K562 (cell line): ENCODE measurements around the gene NUP188. TPM values are rescaled to one million over a fixed set of nuclear protein-coding genes. Genes with fewer than 3 reads are reported as not detected.

ENCODE experiments used
- BHLHE40 ChIP-seq: IDR thresholded peaks from 2 replicates; pipeline ENCODE4 v1.6.1; 2011; ENCODE audit warnings: low read length, improper control_type of control experiment
- CBX2 ChIP-seq: fragments of 200-600 bp; sonication (generic); IDR thresholded peaks from one replicate; pipeline ENCODE4 v1.6.1; 2012; ENCODE audit warnings: mild to moderate bottlenecking, low read length, inconsistent platforms; ENCODE audit not compliant: insufficient read depth, poor library complexity, severe bottlenecking
- CREM ChIP-seq: IDR thresholded peaks from 2 replicates; pipeline ENCODE4 v1.6.1; 2014; ENCODE audit warnings: antibody characterized with exemption, low read depth
- FOXP1 ChIP-seq: sonication (generic); formaldehyde crosslinking; IDR thresholded peaks from 2 replicates; pipeline ENCODE4 v1.8.0; 2022; ENCODE audit warnings: mild to moderate bottlenecking, missing genetic modification reagents
- JUNB ChIP-seq: fragments of 450-650 bp; formaldehyde crosslinking; conservative IDR thresholded peaks from 2 replicates; pipeline ENCODE4 v1.4.0; 2020; ENCODE audit warnings: mild to moderate bottlenecking
- KAT2B ChIP-seq: IDR thresholded peaks from one replicate; pipeline ENCODE4 v1.6.1; 2012; ENCODE audit warnings: low read depth, mild to moderate bottlenecking, control low read depth, inconsistent platforms, low read length, moderate library complexity
- NR3C1 ChIP-seq: sonication (generic); formaldehyde crosslinking; IDR thresholded peaks from 2 replicates; pipeline ENCODE4 v1.8.1; 2022; ENCODE audit warnings: missing genetic modification reagents
- POU5F1 ChIP-seq: fragments of 150-350 bp; IDR thresholded peaks from 2 replicates; pipeline ENCODE4 v1.6.1; 2014; ENCODE audit warnings: borderline replicate concordance, low read length, low read depth, mild to moderate bottlenecking; ENCODE audit not compliant: partially characterized antibody
- RBM15 ChIP-seq: fragments of 200-400 bp; formaldehyde crosslinking; IDR thresholded peaks from 2 replicates; pipeline ENCODE4 v1.6.1; 2018; ENCODE audit warnings: mild to moderate bottlenecking, low read length, moderate library complexity; ENCODE audit not compliant: insufficient read depth
- STAT5A ChIP-seq: IDR thresholded peaks from 2 replicates; pipeline ENCODE4 v1.6.1; 2012; ENCODE audit warnings: low read length, inconsistent platforms, borderline replicate concordance
- ZNF324 ChIP-seq: fragments of 250-450 bp; sonication (Bioruptor Pico); IDR thresholded peaks from 2 replicates; pipeline ENCODE4 v1.4.0; 2020; ENCODE audit warnings: mild to moderate bottlenecking
- polyA plus RNA-seq, 8 experiments: library from polyadenylated mRNA; depleted of rRNA in 4 of 8; stranded (reverse) in 5 of 8; unstranded in 3 of 8; fragments of >200 nt; fragmentation: Nextera tagmentation in 2 of 8; fragmentation: Illumina TruSeq in 1 of 8; extraction: Ambion mirVana in 2 of 8; extraction: Trizol in 1 of 8; gene quantifications; 2 replicates each; pipeline versions ENCODE4 v1.2.1 to v1.2.3, GENCODE V29; 2011 to 2014; ENCODE audit warnings: inconsistent platforms in 1 of 8, missing spikeins in 1 of 8
- total RNA-seq, 7 experiments: library from RNA; depleted of rRNA in 6 of 7; stranded (reverse); fragments of >200 nt in 6 of 7; fragmentation: Illumina TruSeq in 2 of 7; extraction: Trizol in 2 of 7; gene quantifications; 2 replicates each; pipeline versions ENCODE4 v1.2.1 to v1.2.3, GENCODE V29; 2011 to 2021; ENCODE audit warnings: low replicate concordance in 1 of 7
- TF ChIP-seq, protein P1 (sequence below): fragments of 450-650 bp; IDR thresholded peaks from one replicate; pipeline ENCODE4 v1.6.1; 2018; ENCODE audit warnings: mild to moderate bottlenecking, moderate library complexity; ENCODE audit not compliant: partially characterized antibody
- TF ChIP-seq, protein P2 (sequence below): fragments of 250-450 bp; sonication (Bioruptor Pico); IDR thresholded peaks from 2 replicates; pipeline ENCODE4 v1.5.0; 2021; ENCODE audit warnings: mild to moderate bottlenecking, borderline replicate concordance
- TF ChIP-seq, protein P3 (sequence below): conservative IDR thresholded peaks from 2 replicates; pipeline ENCODE4 v1.6.1; 2011; ENCODE audit warnings: low read depth, mild to moderate bottlenecking, low read length; ENCODE audit not compliant: control insufficient read depth
- TF ChIP-seq, protein P4 (sequence below): fragments of 250-450 bp; sonication (Bioruptor Pico); IDR thresholded peaks from 2 replicates; pipeline ENCODE4 v1.4.0; 2020; ENCODE audit warnings: mild to moderate bottlenecking, moderate library complexity
- TF ChIP-seq, protein P5 (sequence below): fragments of 450-650 bp; conservative IDR thresholded peaks from 2 replicates; pipeline ENCODE4 v1.6.1; 2016; ENCODE audit warnings: missing genetic modification characterization, low read depth, mild to moderate bottlenecking, missing compliant biosample characterization, moderate library complexity
- TF ChIP-seq, protein P6 (sequence below): fragments of 250-450 bp; sonication (Bioruptor Pico); IDR thresholded peaks from 2 replicates; pipeline ENCODE4 v1.6.1; 2021; ENCODE audit warnings: mild to moderate bottlenecking

The NUP188 gene
- total and polyA plus RNA-seq, 9 of the 15 experiments (the other 6 are each of a cell fraction or from before 2014, with no cell fraction given), result 11.7 to 135 (median 70.6) TPM

DNA sequence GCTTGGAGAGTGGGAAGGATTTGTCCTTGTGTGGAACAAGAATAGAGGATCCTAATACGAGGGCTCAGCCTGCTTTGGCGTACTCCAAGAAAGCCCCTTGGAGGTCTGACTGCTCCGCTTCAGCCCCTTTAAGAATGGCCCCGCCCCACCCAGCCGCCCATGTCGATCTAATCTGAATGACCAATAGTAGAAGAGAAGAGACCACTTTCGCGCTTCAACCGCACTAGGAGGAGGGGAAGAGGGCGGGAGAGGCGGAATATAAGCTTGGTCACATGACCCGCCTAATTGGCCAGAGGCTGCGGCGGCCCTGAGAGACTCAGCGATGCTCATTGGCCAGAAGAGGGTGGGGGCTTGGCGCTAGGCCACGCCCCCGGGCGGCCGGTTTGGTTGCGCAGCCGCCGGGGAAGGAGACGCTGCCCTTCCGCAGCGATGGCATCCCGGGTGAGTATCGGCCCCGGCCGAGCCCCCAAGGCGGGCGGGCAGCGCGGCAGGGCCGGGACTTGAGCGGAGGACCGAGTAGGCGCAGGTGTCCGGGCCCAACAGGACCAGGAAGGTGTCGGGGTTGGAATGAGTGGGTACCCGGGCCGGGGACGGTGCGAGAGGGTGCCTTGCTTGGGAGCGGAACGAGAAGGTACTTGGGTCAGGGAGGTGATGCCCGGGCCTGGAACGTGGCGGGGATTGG lies 88.9 kb downstream of the NUP188 start, which contains the start of gene MIGA2 (continued):
- TF ChIP-seq, protein P1, sequence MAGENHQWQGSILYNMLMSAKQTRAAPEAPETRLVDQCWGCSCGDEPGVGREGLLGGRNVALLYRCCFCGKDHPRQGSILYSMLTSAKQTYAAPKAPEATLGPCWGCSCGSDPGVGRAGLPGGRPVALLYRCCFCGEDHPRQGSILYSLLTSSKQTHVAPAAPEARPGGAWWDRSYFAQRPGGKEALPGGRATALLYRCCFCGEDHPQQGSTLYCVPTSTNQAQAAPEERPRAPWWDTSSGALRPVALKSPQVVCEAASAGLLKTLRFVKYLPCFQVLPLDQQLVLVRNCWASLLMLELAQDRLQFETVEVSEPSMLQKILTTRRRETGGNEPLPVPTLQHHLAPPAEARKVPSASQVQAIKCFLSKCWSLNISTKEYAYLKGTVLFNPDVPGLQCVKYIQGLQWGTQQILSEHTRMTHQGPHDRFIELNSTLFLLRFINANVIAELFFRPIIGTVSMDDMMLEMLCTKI, result no peak
- TF ChIP-seq, protein P2, sequence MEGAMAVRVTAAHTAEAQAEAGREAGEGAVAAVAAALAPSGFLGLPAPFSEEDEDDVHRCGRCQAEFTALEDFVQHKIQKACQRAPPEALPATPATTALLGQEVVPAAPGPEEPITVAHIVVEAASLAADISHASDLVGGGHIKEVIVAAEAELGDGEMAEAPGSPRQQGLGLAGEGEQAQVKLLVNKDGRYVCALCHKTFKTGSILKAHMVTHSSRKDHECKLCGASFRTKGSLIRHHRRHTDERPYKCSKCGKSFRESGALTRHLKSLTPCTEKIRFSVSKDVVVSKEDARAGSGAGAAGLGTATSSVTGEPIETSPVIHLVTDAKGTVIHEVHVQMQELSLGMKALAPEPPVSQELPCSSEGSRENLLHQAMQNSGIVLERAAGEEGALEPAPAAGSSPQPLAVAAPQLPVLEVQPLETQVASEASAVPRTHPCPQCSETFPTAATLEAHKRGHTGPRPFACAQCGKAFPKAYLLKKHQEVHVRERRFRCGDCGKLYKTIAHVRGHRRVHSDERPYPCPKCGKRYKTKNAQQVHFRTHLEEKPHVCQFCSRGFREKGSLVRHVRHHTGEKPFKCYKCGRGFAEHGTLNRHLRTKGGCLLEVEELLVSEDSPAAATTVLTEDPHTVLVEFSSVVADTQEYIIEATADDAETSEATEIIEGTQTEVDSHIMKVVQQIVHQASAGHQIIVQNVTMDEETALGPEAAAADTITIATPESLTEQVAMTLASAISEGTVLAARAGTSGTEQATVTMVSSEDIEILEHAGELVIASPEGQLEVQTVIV, result no peak
- TF ChIP-seq NR3C1 (CRISPR knock-in tag), result no peak
- TF ChIP-seq POU5F1, result no peak
- TF ChIP-seq CBX2, result no peak
- TF ChIP-seq KAT2B, result no peak
- TF ChIP-seq ZNF324 (CRISPR knock-in tag), result no peak
- TF ChIP-seq, protein P3, sequence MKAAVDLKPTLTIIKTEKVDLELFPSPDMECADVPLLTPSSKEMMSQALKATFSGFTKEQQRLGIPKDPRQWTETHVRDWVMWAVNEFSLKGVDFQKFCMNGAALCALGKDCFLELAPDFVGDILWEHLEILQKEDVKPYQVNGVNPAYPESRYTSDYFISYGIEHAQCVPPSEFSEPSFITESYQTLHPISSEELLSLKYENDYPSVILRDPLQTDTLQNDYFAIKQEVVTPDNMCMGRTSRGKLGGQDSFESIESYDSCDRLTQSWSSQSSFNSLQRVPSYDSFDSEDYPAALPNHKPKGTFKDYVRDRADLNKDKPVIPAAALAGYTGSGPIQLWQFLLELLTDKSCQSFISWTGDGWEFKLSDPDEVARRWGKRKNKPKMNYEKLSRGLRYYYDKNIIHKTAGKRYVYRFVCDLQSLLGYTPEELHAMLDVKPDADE, result 0 out of 2 replicates have a peak, but pooled peaks have one; percentile 48
- TF ChIP-seq RBM15, result no peak
- TF ChIP-seq FOXP1, result no peak
- TF ChIP-seq STAT5A, result no peak
- TF ChIP-seq, protein P4, sequence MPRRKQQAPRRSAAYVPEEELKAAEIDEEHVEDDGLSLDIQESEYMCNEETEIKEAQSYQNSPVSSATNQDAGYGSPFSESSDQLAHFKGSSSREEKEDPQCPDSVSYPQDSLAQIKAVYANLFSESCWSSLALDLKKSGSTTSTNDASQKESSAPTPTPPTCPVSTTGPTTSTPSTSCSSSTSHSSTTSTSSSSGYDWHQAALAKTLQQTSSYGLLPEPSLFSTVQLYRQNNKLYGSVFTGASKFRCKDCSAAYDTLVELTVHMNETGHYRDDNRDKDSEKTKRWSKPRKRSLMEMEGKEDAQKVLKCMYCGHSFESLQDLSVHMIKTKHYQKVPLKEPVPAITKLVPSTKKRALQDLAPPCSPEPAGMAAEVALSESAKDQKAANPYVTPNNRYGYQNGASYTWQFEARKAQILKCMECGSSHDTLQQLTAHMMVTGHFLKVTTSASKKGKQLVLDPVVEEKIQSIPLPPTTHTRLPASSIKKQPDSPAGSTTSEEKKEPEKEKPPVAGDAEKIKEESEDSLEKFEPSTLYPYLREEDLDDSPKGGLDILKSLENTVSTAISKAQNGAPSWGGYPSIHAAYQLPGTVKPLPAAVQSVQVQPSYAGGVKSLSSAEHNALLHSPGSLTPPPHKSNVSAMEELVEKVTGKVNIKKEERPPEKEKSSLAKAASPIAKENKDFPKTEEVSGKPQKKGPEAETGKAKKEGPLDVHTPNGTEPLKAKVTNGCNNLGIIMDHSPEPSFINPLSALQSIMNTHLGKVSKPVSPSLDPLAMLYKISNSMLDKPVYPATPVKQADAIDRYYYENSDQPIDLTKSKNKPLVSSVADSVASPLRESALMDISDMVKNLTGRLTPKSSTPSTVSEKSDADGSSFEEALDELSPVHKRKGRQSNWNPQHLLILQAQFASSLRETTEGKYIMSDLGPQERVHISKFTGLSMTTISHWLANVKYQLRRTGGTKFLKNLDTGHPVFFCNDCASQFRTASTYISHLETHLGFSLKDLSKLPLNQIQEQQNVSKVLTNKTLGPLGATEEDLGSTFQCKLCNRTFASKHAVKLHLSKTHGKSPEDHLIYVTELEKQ, result no peak
- peak; percentile 55 for TF ChIP-seq CREM
- TF ChIP-seq, protein P5, sequence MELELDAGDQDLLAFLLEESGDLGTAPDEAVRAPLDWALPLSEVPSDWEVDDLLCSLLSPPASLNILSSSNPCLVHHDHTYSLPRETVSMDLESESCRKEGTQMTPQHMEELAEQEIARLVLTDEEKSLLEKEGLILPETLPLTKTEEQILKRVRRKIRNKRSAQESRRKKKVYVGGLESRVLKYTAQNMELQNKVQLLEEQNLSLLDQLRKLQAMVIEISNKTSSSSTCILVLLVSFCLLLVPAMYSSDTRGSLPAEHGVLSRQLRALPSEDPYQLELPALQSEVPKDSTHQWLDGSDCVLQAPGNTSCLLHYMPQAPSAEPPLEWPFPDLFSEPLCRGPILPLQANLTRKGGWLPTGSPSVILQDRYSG, result no peak
- no peak for TF ChIP-seq JUNB (CRISPR knock-in tag)
- TF ChIP-seq, protein P6, sequence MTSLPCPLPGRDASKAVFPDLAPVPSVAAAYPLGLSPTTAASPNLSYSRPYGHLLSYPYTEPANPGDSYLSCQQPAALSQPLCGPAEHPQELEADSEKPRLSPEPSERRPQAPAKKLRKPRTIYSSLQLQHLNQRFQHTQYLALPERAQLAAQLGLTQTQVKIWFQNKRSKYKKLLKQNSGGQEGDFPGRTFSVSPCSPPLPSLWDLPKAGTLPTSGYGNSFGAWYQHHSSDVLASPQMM (CRISPR knock-in tag), result no peak
- peak; percentile 97 for TF ChIP-seq BHLHE40
